Measurements from ENCODE around the gene LRRC1. TPM values are rescaled to one million over a fixed set of nuclear protein-coding genes. Genes with fewer than 3 reads are reported as not detected.

The LRRC1 gene
- total RNA-seq, 4 donors from 2014 or later, result 10.4 to 13.0 (median 12.6) TPM

GRCh38 chr6:53765270-53765669, 29.5 kb upstream of the LRRC1 start:
- intact Hi-C loops (cut with DNase I), result no loop called here
- Histone ChIP-seq H3K4me1 (no peaks in the 10 kb centered on the region), H3K36me3 (no peaks in the 10 kb centered on the region), H3K4me3 (no peak overlapping the region), H3K27me3 (no peaks in the 10 kb centered on the region), H3K9me3 (no peaks in the 10 kb centered on the region), H3K27ac (replicated peaks in 1 of 4) (no peak overlapping the region)
- 94% methylated on average over 3 of the region's 3 CpGs for WGBS
- TF ChIP-seq POLR2AphosphoS5 (IDR thresholded peaks at IDR 0.05) (no peak), CTCF (IDR thresholded peaks at IDR 0.05) (no peak), EP300 (IDR thresholded peaks at IDR 0.05) (no peak), POLR2A (IDR thresholded peaks at IDR 0.05; ENCODE audit: low read depth) (no peak)
- no peak for DNase-seq (ENCODE audit: extremely low spot score)

DNA sequence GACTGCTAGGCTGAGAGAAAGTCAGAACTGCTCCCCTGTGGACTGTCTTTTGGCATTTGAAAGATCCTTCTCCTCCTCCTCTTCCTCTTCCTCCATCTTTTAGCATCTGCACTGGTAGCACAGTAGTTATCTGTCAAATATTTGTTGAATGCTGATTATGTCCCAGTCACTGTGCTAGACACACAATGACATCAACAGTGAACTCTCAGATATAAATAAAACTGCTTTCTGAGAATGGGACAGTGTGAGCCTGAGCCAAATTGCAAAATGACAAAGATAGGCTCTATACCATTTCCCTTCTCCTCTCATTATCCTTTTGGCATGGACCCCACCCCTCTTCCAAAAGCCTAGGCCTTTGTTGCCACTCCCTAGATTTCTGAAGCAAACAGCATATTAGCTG, 27.9 kb upstream of the LRRC1 start:
- Histone ChIP-seq H3K36me3 (no peaks in the 10 kb centered on the region), H3K4me1 (no peaks in the 10 kb centered on the region), H3K27me3 (no peaks in the 10 kb centered on the region), H3K27ac (replicated peaks in 1 of 4) (no peak overlapping the region), H3K9me3 (no peaks in the 10 kb centered on the region), H3K4me3 (no peak overlapping the region)
- TF ChIP-seq EP300 (IDR thresholded peaks at IDR 0.05) (no peak), POLR2A (IDR thresholded peaks at IDR 0.05; ENCODE audit: low read depth) (no peak), POLR2AphosphoS5 (IDR thresholded peaks at IDR 0.05) (no peak), CTCF (IDR thresholded peaks at IDR 0.05) (no peak)
- no peak for DNase-seq (ENCODE audit: extremely low spot score)
- intact Hi-C loops (cut with DNase I), result no loop called here

DNA sequence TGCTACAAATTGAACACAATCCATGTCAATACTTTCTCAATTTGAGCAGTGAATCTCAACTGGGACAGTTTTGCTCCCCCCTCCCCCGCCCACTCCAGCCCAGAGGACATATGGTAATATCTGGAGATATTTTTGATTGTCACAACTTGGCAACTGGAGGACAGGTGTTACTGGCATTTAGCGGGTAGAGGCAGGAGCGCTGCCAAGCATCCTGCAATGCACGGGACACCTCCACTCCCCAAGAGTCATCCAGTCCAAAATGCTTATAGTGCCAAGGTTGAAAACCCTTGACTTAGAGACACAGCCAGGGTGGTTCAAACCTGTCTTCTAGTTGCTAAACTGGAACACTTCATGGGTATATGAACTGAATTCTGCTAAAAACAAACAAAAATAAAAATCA, 26.9 kb upstream of the LRRC1 start:
- no peak for TF ChIP-seq EP300 (IDR thresholded peaks at IDR 0.05)
- no peak for TF ChIP-seq POLR2AphosphoS5 (IDR thresholded peaks at IDR 0.05)
- TF ChIP-seq CTCF (IDR thresholded peaks at IDR 0.05), result no peak
- Histone ChIP-seq H3K27ac (replicated peaks in 1 of 4) (no peak overlapping the region), H3K9me3 (no peaks in the 10 kb centered on the region), H3K36me3 (no peaks in the 10 kb centered on the region), H3K27me3 (no peaks in the 10 kb centered on the region), H3K4me1 (no peaks in the 10 kb centered on the region), H3K4me3 (no peak overlapping the region)
- WGBS, result 50% methylated on average over 2 of the region's 4 CpGs
- intact Hi-C loops (cut with DNase I), result no loop called here
- no peak for DNase-seq (ENCODE audit: extremely low spot score)

- H3K4me3 ChIP-seq, result no peak overlapping the region
- no peaks in the 10 kb centered on the region for H3K36me3 ChIP-seq
- intact Hi-C loops (cut with DNase I), result no loop called here
- no peak for DNase-seq (ENCODE audit: extremely low spot score)
- H3K4me1 ChIP-seq, result no peaks in the 10 kb centered on the region
- TF ChIP-seq POLR2AphosphoS5 (IDR thresholded peaks at IDR 0.05) (no peak), POLR2A (IDR thresholded peaks at IDR 0.05; ENCODE audit: low read depth) (no peak), EP300 (IDR thresholded peaks at IDR 0.05) (no peak)
- WGBS, result 79% methylated on average over 2 of the region's 2 CpGs
- H3K27ac ChIP-seq (replicated peaks in 1 of 4), result no peak overlapping the region
- no peaks in the 10 kb centered on the region for H3K27me3 ChIP-seq
- no peaks in the 10 kb centered on the region for H3K9me3 ChIP-seq
Observed at GRCh38 chr6:53768636-53769035, 26.2 kb upstream of the LRRC1 start.

- Histone ChIP-seq H3K4me3 (no peak overlapping the region), H3K36me3 (no peaks in the 10 kb centered on the region), H3K9me3 (no peaks in the 10 kb centered on the region), H3K4me1 (no peaks in the 10 kb centered on the region), H3K27ac (replicated peaks in 1 of 4) (no peak overlapping the region), H3K27me3 (no peaks in the 10 kb centered on the region)
- WGBS, result 97% methylated on average over 2 of the region's 2 CpGs
- TF ChIP-seq CTCF (IDR thresholded peaks at IDR 0.05) (no peak), EP300 (IDR thresholded peaks at IDR 0.05) (no peak)
- intact Hi-C loops (cut with DNase I), result no loop called here
- DNase-seq (ENCODE audit: extremely low spot score), result no peak
Observed at GRCh38 chr6:53770780-53771249, 24.0 kb upstream of the LRRC1 start.

Data from esophagus muscularis mucosa (tissue), 4 donors.